Suppressor macrophage (primary cell): ENCODE measurements around the gene TEKT5.
"Not testable (repeated sequence)": the region's sequence is repeated elsewhere in the genome, so short reads cannot be mapped to it uniquely, and the experiment has no call there.

Source experiments
- DNase-seq, 4 experiments: peaks; one replicate each; pipeline ENCODE4 v3.0.0-alpha.2; 2020 to 2022

Gene TEKT5

DNA sequence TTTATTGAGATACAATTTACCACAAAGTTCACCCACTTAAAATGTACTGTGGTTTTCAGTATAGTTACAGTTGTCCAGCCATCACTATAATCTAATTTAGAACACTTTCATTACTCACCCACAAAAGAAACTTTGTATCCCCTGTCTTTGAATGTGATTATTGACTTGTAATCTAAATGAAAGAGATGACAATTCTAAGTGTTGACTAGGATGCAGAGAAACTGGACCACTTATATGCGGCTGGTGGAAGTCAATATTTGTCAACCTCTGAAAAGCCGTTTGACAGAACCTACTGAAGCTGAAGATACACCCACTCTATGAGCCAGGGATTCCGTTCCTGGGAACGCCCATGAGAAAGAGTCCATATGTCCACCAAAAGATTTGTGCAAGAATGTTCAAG, 36.8 kb downstream of the TEKT5 start:
- no peak for DNase-seq

DNA sequence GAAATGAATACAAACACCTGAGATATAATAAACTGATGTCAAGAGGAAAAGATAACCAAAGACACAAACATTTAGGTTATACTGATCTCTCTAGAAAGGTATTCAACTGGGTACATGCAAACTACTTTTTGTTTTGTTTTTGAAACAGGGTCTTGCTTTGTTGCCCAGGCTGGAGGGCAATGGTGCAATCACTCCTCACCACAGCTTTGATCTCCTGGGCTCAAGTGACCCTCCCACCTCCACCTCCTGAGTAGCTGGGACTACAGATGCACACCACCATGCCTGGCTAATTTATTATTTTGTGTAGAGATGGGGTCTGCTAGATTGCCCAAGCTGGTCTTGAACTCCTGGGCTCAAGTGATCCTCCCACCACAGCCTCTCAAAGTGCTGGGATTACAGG, 38.1 kb downstream of the TEKT5 start:
- DNase-seq = no peak

DNA sequence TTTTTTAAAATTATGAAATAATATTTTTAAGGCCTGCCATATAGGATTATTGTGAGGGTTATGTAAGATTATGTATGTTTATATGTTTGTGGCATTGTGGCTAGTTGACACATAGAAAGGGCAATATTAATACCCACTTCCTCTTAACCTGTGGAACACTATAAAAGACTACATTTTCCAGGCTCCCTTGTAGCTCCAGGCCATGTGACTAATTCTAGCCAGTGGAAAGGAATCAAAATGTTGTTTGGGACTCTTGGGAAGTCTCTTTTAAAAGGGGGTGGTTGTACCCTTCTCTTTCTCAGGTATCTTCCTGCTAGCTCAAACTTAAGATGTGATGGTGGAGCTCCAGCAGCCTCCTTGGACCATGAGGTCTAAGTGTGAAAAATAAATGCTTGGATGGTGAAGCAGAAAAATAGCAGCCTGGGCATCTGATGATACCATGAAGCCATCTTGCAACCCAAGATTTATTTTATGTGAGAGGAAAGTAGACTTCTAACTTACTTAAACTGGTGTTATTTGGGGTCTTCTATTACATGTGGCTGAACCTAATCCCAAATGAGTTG, 39.2 kb downstream of the TEKT5 start:
- peak in 1 of 4 experiments; percentile 19 for DNase-seq

DNA sequence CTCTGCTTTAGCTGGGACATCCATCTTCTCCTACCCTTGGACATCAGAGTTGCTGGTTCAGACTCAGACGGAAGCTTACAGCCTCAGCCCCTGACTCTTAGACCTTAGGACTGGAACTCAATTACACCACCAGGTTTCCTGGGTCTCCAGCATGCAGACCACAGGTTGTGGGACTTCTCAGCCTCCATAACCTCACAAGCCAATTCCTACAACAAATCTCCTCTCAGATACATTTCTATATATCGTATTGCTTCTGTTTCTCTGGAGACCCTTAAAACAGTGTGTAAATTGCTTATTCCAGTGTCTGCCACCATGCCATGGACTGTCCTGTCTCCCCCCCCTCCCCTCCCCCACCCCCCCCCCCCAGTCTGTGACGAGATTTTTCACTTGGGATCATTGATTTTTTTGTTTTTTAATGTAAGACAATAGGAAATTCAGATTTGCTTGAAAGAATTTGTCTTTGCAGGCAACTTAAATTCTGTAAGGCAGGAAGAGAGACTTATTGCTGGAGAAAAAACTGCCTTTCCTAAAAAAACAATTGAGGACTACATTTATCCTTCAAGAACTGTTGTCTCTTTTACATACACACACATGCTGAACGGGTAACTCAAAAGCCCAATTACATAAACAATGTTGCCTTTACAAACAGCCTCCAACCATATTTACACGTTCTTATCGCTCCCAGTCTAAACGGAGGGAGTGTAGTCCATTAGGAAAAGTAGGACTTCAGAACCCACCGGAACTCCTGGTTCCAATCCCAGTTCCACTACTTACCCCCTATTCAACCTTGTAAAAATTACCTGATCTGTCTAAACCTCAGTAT, 39.9 kb downstream of the TEKT5 start:
- no peak for DNase-seq

DNA sequence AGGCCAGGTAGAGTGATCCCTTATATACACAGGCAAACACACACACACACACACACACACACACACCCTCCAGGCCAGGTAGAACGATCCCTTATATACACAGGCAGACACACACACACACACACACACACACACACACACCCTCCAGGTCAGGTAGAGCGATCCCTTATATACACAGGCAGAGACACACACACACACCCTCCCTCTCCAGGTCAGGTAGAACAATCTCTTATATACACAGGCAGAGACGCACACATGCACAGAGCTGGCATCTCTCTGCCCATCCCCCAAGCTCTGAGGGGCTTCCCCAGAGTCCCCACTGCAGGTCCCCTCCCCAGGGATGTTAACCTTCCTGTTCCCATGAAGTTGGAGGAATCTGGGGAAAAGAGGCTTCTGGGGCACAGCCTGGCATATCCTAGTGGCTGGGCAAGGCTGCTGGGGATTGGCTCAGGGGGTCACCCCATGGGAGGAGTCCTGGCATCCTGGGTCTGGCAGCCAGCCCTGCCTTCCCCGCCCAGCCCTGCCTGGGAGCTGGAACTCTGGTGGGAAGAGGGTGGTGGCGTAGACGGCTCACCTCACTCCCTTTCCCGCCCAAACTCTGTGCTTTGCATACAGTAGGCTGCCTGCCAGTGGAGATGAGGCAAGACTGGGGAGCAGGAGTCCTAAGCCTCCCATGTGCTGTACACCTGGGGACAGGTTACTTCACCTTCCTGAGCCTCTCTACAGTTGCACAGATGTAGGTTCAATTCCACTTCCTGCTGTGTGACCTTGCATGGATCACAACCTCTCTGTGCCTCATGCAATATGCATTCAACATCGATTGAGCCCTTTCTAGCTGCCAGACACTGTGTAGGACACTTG, 41.8 kb downstream of the TEKT5 start:
- no peak for DNase-seq

DNA sequence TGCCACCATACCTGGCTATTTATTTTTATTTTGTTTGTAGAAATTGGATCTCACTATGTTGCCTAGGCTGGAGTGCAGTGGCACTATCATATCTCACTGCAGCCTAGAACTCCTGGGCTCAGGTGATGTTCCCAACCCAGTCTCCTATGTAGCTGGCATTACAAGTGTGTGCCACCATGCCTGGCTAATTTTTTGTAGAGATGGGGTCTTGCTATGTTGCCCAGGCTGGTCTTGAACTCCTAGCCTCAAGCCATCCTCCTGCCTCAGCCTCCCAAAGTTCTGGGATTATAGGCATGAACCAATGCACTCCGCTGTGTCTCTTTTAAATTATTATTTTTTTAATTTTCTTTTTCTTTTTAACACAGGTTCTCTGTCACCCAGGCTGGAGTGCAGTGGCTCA, 45.6 kb downstream of the TEKT5 start:
- DNase-seq = not testable (repeated sequence)

DNA sequence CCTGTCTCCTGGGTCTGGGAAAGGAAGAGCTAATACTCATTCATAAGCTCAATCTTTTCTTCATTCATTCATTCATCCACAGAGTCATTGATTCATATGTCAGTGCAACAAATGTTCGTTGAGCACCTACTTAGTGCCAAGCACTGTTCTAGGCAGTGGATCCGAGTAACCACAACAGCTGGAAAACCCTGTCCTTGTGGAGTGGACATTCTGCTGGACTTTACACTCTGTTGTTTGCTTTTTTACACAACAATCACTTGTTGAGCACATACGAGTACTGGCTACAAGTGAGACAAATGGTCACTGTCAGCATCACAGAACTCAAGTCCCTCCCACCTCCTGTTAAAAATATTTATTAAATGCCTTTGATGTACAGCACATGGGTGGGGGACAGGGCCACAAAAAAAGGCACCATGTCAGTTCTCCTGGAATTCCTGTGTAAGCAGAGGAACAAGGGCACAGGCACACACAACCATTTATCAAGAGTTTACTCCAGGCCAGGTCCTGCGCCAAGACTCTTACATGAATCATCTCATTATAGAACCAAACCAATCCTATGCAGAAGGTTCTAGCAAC, 46.9 kb downstream of the TEKT5 start:
- no peak for DNase-seq

DNA sequence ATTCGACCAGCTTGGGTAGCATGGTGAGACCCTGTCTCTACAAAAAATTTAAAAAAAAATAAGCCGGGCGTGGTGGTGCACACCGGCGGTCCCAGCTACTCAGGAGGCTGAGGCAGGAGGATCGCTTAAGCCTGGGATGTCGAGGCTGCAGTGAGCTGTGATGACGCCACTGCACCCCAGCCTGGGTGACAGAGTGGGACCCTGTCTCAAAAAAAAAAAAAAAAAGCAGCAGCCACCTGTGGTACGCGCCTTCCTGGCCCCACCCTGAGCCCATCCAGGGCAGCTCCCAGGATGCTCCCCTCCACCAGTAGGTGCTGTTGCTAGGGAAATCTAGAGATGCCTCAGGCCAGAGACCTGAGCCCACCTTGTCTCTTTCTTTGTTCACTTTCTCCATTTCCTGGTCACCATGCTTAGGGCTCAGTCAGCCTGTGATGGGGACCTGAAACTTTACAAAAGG, 47.4 kb downstream of the TEKT5 start:
- DNase-seq = no peak

DNA sequence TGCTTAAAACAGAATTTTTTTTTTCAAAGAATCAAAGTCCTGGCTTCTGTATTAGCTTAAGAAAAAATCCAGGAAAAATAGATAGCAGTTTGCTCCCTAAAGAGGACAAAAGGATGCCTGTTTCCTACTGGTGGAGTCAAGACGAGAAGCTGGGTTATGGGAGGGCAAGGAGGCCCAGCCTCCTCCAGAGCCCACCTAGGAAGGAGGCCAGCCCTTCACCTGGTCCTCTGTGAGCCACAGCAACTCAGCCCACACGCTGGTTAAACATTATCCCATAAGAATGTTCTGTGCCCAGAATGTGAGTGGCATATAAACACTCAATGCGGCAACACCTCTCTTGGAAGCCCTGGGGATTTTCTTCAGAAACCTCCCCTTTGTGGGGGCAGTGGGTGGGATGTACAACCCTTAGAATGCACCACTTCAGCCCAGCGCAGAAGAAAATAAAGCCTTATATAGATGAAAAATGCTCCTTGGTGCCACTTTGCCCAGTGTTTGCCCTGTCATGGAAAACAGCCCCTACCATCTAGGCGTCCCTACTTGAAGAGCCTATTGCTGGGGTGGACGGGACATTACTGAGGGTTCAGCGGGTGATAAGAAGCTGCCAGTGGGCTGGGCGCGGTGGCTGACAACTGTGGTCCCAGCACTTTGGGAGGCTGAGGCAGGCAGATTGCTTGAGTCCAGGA, 48.0 kb downstream of the TEKT5 start:
- no peak for DNase-seq

DNA sequence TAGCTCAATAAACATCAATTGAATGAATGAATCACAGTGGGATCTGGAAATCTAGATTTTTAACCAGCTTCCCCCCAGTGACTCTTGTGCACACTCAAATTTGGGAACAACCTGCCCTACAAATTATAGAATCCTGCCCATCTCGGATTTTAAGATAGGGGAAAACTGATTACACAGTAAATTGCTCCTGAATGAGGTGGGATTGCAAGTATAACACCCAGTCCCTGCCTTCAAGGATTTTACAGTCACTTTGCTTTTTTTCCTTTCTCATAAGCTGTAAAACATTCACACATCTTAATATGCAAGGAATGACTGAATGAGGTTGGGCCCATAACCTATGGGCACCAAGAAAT, 48.5 kb downstream of the TEKT5 start:
- DNase-seq = no peak

DNA sequence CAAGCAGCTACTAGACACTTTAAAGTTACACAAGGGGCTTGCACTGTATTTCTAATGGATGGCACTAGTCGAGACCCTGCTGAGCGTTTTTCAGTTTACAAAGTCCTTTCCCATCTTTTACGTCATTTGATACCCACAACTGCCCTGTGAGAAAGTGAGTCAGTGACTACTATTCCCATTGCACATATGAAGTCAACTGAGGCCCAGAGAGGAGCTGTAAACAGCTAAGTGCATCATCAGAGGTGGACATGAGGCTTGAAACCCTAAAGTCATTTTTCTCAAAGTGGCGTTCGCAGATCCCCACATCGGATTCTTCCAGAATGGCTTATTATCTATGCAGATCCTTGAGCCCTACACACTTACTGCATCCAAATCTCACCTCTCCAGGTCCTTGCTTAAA, 50.6 kb downstream of the TEKT5 start:
- DNase-seq = no peak

DNA sequence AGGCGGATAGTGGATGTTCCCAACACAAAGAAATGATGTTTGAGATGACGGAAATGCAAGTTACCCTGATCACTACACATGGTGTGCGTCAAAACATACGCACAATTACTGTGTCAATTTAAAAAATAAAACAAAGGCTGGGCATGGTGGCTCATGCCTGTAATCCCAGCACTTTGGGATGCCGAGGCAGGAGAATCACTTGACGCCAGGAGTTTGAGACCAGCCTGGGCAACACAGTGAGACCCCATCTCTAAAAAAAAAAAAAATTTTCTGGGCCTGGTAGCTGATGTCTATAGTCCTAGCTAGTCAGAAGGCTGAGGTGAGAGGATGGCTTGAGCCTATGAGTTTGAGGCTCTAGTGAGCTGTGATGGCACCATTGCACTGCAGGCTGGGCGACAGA, 51.8 kb downstream of the TEKT5 start:
- DNase-seq = no peak

DNA sequence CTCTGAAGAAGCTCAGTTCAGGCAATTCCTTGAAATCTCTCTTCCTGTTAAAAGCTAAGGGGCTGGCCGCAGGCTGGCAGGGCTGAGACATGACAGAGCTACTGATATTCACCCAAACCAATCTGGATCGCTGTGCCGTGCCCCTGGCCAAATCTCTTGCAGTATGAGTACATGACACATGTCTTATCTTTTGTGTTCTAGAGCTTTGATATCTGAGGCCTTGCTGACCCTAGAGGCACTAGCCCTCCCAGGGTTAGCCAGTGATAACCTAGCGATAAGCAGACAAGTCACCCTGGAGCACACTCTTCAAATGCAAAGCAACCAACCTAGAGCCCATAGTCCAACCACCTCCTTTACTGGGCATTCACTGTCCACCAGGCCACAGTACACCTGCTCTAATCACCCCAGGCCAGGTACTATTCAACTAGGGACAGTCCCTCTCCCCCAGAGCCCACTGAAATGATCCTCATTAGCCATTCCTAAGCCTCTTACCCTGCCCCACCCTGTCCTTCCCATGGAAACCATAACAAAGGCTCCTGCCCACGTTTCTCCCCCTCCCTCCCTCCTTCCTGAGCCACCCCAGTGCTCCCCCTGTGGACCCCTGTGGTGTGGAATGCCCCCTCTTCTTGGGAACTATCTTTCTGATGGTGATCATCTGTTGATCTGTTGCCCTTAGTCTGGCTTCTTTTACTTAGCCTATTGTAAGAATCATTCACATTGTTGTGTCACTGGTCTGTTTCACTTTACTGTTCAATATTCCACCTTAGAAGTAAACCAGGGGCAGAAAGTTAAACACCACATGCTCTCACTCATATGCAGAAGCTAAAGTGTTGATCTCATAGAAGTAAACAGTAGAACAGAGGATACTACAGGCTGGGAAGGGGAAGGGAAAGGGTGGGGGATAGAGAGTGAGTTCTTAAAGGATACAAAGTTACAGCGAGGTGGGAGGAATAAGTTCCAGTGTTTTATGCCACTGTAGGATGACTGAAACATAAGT, 52.5 kb downstream of the TEKT5 start:
- DNase-seq = no peak

DNA sequence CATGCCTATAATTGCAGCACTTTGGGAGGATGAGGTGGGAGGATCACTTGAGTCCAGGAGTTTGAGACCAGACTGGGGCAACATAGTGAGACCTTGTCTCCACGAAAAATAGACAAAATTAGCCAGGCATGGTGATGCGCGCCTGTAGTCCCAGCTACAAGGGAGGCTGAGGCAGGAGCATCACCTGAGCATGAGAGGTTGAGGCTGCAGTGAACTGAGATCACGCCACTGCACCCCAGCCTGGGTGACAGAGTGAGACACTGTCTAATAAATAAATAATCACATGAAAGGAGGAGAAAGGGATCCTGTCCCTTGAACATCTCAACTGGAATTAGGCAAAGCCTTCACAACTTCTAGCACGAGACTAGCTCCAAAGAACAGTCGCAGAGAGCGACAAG, 53.2 kb downstream of the TEKT5 start:
- no peak for DNase-seq

DNA sequence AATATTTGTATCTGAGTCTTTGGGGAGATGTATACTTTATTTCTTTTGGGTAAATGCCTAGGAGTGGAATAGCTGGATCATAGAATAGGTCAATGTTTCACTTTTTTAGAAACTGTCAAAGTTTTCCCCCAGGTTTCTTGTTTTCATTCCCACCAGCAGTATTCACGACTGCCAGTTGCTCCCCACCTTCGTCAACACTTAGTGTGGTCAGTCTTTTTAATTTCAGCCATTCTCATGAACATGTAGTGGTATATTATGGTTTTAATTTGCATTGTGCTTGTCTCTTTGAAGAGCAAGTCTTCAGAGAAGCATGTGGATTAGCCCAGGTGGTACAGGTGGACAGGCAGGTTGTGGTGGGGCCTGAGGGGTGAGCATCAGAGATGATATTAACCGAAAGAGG, 53.8 kb downstream of the TEKT5 start:
- no peak for DNase-seq

DNA sequence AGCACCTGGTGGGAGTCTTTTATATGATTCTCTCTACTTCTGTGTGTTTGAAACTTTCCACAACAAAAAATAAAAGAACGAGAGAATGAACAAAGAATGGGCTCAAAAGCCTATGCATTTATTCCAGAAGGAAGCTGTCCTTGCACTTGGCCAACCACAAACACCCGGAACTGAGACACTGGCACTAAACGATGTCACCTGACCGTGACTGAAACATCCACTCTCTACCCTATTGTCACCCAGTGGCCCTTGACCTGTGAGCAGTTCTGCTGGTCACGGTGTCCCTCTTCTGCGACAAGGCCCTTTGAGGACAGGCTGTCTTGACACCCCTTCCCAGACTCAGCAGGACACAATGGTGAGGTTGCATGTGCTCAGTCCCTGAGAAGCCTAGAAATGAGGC, 56.6 kb downstream of the TEKT5 start:
- DNase-seq = peak in 3 of 4 experiments; percentile 34 to 55 (median 46)

DNA sequence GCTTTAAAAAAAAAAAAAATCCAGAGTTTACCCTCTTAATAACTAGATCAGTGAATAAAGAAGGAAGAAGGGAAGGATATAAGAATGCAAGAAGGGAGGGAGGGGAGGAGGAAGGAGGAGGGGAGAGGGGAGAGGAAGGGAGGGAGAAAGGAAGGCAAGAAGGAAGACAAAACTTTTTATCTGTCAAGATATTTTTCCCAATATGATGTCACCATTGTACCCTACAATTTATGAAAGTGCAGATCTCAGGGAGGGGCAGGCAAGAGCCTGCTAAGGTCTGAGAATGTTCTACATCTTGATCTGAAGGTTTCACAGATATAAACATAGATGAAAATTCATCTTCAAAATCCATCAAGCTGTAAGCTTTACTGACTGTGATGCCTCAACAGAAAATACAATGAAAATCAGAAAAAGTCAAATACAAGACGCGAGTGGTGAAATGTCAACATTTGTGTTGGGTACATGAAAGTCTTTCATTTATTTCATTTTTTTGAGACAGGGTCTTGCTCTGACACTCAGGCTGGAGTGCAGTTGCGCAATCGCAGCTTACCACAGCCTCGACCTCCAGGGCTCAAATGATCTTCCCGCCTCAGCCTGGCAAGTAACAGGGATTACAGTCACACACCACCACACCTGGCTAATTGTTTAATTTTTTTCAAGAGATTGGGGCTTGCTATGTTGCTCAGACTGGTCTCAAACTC, 57.2 kb downstream of the TEKT5 start:
- DNase-seq = no peak

DNA sequence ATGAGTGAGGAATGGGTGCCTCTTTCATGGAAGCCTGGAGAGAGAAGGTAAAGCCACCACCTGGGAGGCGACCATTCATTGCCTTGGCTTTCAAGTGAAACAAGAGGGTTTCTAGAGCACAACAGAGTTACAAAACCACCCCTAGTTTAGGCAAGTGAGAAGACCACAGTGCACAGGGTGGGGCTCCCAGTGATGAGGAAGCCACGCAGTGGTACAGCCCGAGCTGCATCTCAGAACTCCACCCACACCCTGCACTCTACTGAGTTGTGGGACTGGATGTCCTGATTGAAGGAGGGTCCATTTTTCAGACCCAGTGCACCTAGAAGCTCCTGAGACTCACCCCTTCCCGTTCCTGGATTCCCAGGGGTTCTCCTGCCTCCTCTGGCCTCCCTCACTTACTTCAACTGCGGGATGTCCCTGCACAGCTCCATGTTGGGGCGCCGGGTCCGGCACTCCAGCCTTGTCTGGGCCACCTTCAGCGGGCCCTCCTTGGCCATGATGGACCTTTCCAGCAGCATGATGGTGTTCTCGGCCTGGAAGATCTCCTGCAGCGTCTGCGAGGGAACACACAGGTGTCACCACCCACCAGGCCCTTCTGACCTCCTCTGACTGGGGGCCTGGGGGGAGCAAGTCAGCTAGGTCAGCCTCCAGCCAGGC, 59.2 kb downstream of the TEKT5 start:
- no peak for DNase-seq

DNA sequence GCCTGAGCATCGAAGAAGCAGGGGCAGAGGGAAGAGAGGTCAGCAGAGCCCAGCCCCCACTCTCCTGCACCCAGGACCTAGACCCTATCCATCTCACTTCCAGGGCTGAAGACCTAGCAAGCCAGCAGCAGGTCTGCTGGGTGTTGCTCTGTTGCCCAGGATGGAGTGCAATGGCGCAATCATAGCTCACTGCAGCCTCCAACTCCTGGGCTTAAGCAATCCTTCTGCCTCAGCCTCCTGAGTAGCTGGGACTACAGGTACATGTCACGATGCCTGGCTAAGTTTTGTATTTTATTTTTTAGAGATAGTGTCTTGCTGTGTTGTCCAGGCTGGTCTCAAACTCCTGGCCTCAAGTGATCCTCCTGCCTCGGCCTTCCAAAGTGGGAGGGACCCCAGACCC, 61.3 kb downstream of the TEKT5 start:
- DNase-seq = not testable (repeated sequence)

DNA sequence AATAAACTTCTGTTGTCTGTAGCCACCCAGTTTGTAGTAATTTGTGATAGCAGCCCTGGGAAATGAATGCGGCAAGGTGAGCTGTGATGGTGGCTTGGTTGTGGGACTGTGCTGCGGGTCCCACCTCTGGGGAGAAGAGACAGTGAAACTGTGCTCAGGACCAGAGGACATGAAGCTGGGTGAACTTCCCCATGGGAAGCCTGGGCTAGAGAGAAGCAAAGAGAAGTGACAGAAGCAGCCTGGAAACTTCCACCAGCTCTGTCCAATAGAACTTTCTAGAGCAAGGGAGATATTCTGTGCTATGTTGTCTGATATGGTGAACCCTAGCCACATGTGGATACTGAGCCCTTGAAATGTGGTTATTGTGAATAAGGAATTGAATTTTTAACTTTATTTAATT, 62.8 kb downstream of the TEKT5 start:
- DNase-seq = peak; percentile 9 to 64 (median 50)
